Activated effector memory CD4-positive, alpha-beta T cell treated with anti-CD3 and anti-CD28 coated beads, Interleukin-2, amount 50 U/mL, for 16 hours (primary cell): Measurements from ENCODE around the gene CLDN19.
"Not testable (repeated sequence)": the region's sequence is repeated elsewhere in the genome, so short reads cannot be mapped to it uniquely, and the experiment has no call there.

Experiments used
- DNase-seq: peaks from one replicate; pipeline ENCODE4 v3.0.0-alpha.2; 2020

Gene CLDN19

DNA sequence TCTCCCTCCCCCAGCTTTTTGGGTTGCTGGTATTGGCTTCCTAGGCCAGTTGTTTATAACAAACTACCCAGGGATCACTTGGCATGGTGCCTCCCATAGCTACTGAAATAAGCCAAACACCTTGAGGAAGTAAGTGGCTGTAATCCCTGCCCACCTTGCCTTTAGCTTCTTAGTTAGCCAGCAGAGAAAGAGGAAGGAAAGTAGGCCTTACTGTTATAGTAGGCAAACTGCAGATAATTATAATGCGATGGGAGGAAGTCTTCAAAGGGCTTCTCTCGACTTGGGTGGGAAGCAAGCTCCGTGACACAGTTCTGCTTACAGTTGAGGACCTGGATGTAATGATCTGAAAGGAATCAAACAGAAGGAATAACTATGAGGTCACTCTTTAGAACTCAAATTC is 18.6 kb upstream of the CLDN19 start:
- no peak for DNase-seq

DNA sequence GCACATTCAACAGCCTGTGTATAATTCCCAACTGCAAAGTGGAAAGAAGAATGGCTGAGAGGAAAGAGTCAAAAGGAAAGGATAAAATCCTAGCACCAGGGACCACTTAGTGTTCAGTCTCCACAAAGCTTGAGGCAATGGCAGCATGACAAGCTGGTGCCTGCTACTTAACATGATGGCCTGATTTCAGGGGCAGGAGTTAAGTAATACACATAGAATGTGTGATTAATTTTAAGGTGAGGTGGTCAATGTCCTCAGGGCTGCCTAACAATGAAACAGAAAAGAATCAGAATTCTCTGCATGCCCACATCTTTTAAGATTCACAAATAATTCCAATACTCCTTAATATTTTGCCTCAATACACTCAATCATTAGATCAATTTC is 17.8 kb upstream of the CLDN19 start:
- no peak for DNase-seq

DNA sequence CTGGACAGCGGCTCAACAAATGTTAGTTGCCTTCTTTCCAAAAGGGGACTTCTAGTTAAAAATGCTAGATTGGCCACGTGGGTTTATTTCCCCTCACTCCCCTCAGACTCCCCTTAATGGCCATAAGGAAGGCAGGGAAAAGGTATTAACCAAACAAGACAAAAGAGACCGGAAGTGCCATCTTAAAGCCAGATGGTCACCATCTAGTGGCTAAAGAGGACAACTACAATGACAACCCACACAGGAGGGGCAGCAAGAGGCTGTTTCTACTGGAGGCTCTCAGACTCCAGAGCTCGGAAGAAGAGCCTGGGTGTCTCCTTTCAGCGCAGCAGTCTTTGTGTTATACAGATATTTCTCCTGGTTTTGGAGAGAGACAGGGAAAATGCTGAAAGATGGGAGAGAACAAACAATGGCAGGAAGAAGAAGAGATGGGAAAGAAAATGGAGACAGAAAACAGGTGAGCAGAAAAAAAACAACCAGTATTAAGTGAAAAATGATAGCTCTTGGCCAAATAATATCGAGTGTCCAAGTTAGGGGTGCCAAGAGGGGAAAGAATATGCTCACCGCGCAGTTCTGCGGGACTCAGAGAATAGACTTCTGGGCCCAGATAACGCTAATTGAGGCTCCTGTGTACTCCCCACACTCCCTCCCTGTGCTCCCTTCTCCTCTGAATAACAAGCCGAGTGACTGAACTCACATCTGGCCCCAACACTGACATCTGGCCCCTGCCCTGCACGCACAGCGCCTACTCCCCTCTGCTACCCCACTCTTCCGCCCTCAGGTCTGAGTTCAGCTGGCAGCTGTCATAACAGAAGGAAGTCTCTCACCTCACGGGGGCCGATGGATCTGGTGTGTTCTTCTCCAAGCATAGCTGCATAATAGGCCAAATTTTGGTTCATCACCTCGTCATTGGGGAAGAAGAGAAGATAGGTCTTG is 17.2 kb upstream of the CLDN19 start:
- DNase-seq: no peak

DNA sequence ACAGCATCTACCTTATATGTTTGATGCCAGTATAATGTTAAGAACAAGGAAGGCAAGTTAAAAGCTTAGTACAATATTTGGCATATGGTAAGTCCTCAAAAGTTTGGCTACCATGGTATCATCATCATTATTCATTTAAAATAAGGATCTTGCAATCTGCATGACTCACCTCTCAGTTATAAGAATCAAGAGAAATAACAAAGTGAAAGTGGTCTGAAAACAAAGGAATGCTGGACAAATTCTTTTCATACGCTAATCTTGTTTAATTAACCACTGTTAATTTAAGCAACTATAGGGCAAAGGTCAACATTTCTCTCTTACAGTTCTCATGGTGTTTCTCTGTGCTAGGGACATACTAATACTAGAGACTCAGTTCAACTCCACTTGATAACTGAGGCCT is 13.0 kb upstream of the CLDN19 start:
- DNase-seq: no peak

DNA sequence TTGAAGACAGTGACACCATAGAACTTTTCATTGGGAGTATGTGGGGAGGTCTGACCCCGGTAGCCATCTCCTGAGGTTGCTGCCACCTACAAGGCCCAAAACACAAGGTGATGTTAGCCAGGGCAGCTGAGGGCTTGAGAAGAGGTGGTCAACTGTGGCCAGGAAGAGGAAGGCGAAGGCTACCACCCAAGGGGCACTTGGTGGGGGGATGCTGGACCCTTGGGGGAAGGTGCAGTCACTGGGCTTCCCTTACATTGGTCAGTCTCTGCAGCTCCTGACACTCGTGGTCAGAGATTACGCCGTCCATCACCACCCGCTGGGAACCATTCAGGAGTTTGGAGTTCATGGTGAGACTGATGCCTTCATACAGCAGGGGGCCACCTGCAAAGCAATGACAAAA is 12.2 kb upstream of the CLDN19 start:
- DNase-seq: no peak

DNA sequence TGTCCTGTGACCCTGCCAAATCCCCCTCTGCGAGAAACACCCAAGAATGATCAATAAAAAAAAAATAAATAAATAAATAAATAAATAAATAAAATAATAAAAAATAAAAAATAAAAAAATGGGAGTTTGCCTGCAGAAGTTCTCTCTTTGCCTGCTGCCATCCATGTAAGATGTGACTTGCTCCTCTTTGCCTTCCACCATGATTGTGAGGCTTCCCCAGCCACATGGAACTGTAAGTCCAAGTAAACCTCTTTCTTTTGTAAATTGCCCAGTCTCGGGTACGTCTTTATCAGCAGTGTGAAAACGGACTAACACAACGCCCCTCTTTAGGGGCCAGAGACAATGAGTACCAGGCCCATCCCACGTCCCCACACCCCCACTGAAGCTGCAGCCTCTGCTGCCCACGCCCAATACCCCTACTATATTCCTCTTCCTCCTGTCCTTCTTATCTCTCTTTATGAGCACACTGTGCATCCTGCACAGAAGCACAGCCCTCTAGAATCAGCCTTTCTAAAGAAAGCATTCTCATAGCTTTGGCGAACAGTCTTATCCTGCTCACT is 11.6 kb upstream of the CLDN19 start:
- DNase-seq: not testable (repeated sequence)

DNA sequence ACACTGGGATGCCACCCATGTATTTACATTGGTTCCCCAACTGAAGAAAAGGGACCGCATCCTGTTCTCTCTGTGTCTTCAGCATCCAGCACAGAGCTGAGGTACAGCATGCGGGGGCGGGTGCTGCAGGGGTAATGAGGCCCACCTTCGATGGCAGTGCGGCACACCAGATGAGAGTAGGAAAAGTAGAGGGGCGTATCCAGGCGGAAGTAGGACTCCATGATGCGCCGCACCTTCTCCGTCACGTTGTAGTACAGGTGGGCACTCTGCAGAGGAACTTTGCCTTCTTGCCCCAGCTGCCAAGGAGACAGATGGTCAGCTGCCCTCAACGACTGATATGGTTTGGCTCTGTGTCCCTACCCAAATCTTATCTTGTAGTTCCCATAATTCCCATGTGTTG is 10.0 kb upstream of the CLDN19 start:
- no peak for DNase-seq

DNA sequence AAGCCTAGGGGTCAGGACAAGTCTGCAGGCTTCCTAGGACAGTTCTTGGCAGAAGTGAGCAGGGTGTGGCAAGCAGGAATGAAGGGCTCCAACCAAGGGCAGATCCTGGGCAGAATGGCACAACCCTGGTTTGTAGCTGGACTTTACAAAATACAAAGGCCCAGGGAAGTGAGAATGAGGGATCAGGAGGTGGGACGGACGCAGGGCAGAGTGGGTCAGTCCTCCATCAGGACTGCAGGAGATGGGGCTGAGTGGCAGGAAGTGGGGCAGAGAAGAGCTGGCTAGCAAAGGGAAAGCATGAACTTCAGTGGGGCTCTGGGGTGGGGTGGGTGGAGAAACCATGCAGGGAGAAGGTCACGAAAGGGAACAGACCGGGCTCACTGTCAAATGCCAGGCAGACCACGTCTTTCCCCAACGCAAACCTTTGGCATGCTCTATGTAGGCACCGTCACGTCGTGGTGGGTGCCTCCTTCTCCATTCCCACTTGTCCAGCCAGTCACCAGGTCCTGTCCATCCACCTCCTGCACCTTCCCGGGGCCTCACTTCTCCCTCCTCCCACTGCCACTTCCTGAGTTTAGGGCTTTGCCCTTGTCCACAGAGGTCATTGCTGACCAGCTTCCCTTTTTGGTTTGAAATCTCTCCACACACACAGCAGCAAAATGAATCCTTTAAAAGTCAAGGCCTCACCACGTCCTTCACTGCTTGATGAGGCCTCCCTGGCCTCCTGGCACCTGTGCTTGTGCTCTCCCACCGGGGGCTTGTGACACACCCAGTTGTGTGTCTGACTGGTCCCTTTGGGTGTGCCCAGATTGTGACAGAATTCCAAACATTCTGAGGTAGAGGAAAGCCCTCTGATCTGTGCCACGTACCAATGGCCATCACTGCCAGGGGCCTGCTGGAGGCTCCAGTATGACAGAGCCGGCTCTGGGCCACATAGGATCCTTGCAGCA is 8.7 kb upstream of the CLDN19 start:
- no peak for DNase-seq

DNA sequence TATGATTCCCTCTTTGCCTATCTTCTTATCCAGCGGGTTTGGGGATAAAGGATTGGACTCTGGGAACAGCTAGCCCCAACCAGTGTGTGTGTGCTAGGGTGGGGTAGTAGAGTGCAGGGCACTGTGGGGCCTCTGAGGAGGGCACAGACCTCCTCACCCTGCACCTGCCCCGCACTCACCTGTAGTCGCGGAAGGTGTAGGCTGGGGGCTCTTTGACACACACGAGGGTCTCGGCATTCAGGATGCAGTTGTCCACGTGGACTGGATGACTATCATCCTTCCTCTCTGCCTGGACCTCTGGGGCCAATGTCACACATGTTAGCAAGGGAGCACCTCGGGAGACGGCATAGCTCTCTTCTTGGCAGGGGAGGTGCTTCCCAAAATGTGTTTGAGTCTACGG is 8.0 kb upstream of the CLDN19 start:
- no peak for DNase-seq

DNA sequence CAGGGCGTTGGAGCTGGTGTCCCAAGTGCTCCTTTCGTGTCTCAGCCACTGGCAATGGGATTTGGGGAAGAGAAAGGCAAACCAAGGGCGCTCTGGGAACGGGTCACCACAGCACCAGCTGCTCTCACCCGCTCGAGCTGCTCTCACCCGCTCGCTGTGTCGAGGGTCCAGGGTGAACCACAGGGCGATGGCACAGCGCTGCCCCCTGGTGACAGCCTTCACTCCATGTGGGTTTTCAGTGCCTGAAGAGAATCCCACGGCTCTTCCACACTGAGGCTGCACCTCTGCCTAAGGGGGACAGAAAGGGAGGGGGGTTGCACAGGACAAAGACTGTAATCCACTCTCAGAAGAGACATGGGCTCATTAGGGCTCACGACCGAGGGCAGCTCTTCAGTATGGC is 7.1 kb upstream of the CLDN19 start:
- DNase-seq: peak; percentile 79

DNA sequence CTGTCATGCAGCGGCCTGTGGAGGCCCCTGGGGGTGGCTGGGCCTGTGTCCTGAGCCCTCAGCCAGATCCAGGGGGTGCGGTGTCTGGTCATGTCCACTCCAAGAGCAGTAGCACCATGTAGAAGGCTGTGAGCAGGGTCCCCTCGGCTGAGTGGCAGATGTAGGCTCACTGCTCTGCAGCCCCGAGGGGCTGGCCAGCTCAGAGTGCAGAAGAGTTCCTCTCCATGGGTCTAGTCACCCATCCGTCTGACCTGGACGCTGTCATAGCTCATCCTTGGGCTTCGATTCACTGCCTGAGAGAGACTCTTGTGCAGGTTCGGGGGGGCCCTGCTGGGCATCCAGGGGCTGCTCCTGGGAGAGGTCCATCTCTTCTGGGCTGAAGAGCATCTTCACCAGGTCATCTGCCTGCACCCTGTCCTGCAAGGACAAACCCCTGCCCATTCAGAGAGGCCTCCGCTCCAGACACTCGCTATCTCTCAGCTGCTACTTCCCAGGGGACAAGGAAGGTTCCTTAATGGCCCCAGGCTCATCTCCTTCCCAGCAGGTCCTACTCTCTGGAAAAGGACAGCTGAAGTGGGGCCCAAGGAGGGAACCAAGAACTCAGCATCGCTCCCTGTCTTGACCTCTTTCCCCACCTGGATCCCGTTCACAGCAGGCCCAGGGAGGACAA is 6.5 kb upstream of the CLDN19 start:
- no peak for DNase-seq

DNA sequence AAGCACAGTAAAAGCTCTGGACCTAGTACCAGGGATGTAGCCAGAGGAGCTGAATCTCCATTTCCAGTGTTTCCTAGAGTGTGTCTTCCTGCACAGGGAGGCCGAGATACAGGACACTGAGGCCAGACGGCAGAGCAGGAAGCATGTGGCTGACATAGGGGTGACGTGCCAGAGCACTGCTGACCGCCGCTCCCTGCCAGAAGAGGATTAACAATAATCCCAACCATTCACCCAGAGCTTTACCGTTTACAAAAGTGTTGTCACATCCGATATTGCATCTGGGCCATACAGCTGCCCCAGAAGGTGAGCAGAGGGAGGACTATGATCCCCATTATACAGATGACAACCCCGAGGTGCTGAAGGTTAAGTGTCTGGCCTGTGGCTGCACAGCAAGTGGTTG is 5.8 kb upstream of the CLDN19 start:
- no peak for DNase-seq

DNA sequence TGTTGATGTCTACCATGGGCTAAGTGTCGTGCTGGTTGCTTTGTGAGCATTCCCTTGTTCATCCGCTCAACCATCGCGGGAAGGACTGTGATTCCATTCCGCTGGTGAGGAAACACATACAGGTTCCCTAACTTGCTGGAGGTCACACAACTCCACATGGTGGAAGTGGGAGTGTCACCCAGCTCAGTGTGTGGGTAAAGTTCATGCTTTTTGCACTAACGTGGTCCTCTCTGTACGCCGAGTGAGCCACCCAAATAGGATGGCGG is 4.0 kb upstream of the CLDN19 start:
- DNase-seq: no peak

DNA sequence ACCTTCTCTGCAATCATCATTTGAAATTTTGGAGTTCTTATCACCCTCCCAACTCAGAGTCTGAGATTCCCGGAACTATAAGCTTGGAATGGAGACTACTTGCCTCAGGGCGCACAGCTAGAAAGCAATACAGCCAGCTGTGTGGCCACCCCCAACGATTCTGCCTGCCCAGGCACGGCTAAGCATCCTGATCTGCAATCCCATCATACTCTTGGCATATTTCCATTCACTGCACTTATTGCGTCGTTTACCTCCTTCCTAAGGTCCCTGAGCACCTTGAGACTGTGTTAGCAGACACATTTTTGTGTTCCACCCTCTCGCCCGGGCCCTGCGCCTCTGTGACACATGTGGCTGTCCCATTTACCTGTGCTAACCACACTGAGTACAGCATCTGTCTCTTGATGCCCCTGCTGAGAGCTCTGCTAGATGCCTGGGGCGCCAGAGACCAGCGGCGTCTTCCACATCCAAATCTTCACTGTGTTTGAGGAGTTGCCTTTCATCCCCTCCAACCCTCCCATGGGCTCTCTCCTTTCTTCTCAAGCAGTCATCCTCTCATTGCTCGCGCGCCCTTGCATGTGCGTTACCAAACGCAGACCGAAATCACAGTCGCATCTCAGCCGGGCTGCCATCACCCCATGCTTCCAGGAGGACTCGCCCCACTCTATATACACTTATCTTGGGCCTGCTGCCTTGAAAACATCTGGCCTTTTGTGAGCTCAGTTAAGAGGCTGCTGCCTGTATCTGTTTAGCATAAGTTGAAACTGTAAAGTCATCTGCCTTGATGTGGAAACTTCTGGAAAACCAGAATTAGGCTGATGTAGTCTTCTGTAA is 3.5 kb upstream of the CLDN19 start:
- no peak for DNase-seq

DNA sequence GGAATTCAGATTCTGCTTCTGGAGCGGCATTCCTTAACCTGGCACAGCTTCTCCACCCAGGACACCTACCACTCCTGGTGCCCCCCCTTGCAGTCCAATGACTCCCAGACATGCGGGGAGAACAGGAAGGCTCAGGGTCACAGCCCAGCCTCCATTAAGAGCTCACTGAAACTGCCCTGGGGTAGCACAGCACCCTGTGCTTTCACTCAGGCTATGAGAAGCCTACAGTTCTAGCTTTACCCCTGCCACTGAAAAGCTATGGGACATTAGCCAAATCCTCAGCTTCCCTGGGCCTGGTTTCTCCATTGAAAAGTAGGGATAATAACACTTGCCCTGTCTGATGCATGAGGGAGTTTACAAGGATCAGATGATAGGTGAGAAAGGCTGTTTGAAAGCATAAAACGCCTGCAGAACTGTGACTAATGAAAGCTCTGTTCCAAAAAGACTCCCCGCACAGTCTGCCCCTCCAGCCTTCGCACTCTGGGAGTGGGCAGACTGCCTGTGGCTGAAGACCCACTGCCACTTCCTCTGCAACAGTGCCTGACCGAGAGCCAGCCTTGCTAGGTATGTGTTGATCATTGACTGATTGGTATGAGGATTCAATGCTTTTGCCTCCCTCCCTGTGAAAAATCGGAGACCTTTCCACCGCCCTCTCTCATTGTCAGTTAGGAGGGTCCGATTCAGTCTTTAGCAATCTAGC is 2.7 kb upstream of the CLDN19 start:
- peak; percentile 13 for DNase-seq

DNA sequence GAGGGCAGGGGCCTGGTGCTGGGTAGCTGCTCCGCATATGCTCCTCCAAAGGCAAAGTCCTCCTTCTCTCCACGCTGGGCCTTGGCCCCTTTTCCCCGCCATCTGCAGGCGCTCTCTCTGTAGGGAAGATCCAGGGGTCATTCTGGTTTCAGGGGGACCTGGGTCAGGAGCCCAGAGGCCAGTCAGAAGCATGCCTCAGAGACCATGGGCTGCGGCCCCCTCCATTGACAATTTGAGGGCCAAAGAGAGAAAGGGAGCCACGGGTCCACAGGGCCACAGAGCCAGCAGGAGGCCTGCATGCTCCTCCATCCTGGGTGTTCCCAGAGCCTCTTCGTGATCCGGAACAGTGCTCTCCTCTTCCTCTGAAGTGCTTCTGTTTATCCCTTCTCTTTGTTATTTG is 2.1 kb upstream of the CLDN19 start:
- DNase-seq: peak; percentile 46

DNA sequence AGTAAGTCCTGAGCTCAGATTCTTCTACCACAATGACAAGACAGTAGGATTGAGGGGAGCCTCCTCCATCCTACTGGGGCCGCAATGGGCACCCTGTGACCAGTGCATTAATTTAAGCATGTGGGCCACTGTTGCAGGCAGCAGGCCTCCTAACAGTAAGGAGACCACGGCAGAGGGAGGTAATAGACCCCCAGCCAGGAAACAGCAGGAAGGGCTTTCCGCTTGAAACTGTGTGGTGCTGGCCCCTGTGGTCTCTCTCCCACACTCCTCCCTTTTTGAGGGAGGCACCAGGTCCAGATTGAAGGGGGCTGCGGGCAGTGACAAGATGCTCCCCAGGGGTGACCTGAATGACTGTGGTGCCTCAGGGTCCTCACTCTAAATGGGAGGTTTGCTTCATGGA is 1.7 kb upstream of the CLDN19 start:
- no peak for DNase-seq

DNA sequence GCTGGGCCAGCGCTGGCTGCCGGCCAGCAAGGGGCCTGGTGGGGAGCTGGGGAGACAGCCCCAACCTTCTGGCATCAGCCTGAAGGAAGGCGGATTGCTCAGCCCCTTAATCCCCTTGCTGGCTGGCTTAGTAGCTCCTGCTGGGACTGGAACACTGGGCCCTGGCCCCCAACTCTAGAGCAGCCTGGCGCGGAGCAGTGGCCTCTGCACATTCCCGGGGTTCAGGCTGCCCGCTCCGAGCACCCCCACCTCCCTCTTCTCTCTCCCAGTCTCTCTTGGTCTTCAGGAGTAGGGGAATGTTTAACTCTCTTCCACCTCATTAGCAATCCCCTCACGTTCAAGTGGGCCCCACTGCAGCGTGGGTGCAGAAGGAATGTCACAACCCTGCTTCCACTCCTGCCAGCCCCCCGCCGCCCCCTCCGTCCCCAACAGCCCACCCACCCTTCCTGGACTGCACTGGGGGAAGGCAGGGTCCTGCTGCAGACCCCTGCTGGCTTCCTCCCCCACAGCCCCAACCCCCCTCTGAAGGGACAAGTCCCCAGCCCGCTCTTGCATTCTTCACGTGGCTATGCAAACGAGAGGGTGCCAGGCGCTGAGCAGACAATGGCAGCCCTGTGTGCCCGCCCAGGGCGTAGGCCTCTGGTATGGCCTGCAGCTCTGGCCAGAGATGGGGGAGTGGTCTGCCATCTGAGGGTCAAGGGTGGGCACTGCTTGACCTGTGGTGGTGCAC is 980 bp upstream of the CLDN19 start:
- DNase-seq: no peak

DNA sequence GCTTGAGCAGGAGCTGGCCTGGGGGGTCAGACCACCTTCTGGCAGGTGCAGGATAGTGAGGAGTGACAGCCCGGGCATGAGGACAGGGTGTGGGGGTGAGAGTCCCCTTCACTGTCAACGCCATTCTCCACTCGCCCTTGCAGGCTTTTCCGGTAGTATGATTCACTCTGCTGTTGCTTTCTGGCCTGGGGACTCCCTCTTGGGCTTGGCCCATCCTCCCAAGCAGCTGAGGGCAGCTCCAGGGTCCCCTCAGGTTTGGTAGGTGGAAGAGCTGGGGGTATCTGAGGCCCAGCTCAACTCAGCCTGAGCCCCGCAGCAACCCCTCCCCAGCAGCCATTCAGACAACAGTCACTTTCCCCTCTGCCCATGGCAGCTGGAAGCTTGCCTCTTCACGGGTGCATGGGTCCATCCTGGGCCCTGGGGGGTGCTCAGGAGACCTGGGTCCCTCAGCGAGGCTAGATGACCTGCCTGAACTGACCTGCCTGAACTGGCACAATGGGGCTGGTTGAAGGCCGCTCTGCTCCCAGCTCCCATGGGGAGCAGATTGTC is 1.3 kb downstream of the CLDN19 start:
- DNase-seq: no peak

DNA sequence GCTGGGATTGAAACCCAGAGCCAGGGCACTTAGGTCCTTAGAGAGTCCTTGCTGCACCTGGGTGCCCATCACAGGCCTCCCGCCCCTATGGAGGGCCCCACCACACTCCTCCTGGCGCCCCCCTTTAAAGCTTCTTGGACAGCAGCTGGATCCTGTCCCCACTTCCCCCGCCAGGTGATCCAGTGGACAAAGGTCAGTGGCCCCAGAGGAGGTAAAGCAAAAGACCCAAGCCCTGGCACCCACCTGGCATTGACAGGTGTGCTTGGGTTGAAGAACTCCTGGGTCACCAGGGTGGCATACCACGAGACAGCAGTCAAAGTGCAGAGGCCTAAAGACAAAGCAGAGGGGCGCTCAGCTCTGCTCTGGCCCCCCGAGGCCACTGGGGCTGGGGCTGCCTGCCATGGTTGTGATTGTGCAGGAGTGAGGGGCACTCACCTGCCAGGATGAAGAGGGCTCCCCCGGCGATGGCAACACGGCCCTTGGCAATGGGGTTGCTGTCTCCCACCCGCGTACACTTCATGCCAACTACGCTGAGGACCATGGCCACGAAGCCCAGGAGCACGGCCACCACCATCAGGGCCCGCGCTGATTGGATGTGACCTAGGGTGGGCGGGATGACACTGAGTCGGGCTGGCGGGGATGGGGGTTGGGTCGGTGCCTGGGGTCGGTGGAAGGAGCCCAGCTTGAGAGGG is 1.9 kb downstream of the CLDN19 start:
- peak; percentile 50 for DNase-seq
